ENCODE measurements around the gene MATN3. TPM values are rescaled to one million over a fixed set of nuclear protein-coding genes. Genes with fewer than 3 reads are reported as not detected.

The MATN3 gene
- total and polyA plus RNA-seq, 2 of the 13 experiments (the other 11 are each of a cell fraction or from before 2014, with no cell fraction given): 36.1 to 208 TPM

DNA sequence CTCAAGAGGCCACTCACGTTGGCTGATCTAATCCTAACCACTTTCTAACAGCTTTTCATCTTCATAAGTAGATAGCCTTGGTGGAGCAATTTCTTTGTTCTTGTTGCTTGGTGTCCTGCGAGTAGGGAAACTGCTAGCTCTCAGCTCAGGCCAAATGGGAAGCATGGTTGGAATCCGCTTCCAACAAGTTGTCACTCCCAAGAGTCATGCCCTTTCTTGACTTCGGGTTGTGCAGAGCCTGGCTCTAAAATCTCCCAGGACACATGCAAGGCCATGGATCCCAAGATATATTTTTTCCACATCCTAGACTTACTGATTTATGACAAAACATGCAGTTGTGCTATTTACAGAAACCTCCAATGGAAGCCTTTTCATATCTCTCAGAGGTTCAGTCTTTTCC, 7.3 kb upstream of the MATN3 start (continued):
- TF ChIP-seq, protein P1, sequence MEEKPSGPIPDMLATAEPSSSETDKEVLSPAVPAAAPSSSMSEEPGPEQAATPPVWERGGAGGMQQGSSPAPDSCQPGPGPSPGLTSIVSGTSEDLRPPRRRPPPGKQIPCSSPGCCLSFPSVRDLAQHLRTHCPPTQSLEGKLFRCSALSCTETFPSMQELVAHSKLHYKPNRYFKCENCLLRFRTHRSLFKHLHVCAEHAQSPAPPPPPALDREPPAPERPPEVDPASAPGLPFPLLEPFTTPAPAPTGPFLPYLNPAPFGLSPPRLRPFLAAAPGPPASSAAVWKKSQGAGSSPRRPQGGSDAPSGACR (CRISPR knock-in tag; IDR thresholded peaks at IDR 0.05): no peak
- TF ChIP-seq, protein P2, sequence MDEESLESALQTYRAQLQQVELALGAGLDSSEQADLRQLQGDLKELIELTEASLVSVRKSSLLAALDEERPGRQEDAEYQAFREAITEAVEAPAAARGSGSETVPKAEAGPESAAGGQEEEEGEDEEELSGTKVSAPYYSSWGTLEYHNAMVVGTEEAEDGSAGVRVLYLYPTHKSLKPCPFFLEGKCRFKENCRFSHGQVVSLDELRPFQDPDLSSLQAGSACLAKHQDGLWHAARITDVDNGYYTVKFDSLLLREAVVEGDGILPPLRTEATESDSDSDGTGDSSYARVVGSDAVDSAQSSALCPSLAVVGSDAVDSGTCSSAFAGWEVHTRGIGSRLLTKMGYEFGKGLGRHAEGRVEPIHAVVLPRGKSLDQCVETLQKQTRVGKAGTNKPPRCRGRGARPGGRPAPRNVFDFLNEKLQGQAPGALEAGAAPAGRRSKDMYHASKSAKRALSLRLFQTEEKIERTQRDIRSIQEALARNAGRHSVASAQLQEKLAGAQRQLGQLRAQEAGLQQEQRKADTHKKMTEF (CRISPR knock-in tag; IDR thresholded peaks at IDR 0.05): no peak

DNA sequence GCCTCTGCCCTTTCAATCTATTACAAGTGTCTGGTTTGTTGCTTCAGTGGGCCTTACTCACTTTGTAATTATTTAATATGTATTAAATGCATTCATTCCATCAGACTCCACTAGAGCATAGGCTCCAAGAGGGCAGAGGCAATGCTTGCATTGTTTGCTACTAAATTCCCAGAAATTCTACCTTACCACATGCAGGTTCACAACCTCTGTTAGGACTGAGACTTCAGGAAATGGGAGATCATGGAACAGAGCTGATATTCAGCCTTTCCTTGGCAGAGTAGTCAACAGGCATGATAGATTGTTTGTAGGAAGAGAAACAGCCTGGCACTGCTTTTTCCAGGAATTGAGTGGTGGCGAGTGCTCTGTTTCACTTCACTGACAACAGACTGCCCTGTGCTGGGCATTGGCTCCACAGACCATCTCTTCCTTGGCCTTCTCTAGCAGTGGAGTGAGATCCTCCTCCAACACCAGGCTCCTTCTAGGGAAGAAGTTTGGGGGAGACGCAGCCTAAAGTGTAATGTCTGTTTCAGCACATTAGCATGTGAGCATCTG, 6.2 kb upstream of the MATN3 start:
- Histone ChIP-seq H3K79me2 (ENCODE audit: insufficient read depth, low read length) (no peaks in the 10 kb centered on the region), H3K36me3 (replicated peaks in 1 of 2; ENCODE audit: control insufficient read depth in 1 of 2, insufficient read depth in 2 of 2, low read length in 2 of 2) (no peaks in the 10 kb centered on the region), H3K27ac (ENCODE audit: extremely low read length, insufficient read depth, low read length) (no peak overlapping the region), H4K20me1 (ENCODE audit: insufficient read depth, low read length) (no peaks in the 10 kb centered on the region), H2AFZ (ENCODE audit: low read length) (no peak overlapping the region), H3K9ac (ENCODE audit: insufficient read depth, low read depth, low read length) (no peak overlapping the region), H3K4me3 (replicated peaks in 1 of 3; ENCODE audit: insufficient read depth in 1 of 3, low read depth in 2 of 3, low read length in 3 of 3) (no peak overlapping the region), H3K9me3 (ENCODE audit: low read length) (peaks cover 25% of the 10 kb centered on the region), H3K4me1 (ENCODE audit: insufficient read depth, low read length) (peaks cover 39% of the 10 kb centered on the region), H3K27me3 (ENCODE audit: control insufficient read depth in 1 of 2, insufficient read depth in 2 of 2, low read length in 2 of 2) (no peaks in the 10 kb centered on the region), H3K4me2 (ENCODE audit: low read depth, low read length) (no peak overlapping the region)
- TF ChIP-seq TCF7L2 (IDR thresholded peaks at IDR 0.05; ENCODE audit: low read depth, low read length) (no peak), TCF7 (IDR thresholded peaks at IDR 0.05; ENCODE audit: low read depth) (no peak), CEBPB (IDR thresholded peaks at IDR 0.05; ENCODE audit: borderline replicate concordance, low read depth, low read length) (no peak), BHLHE40 (IDR thresholded peaks at IDR 0.05; ENCODE audit: low read length) (no peak), ZFY (CRISPR knock-in tag; IDR thresholded peaks at IDR 0.05) (no peak), ZNF660 (CRISPR knock-in tag; IDR thresholded peaks at IDR 0.05; ENCODE audit: borderline replicate concordance, low read depth) (no peak), TAF1 (CRISPR knock-in tag; IDR thresholded peaks at IDR 0.05) (no peak), JUND (CRISPR knock-in tag; IDR thresholded peaks at IDR 0.05) (no peak), NR2F6 (IDR thresholded peaks at IDR 0.05) (no peak), NR2F6 (CRISPR knock-in tag; IDR thresholded peaks at IDR 0.05) (no peak), SMYD3 (CRISPR knock-in tag; IDR thresholded peaks at IDR 0.05) (no peak)
- TF ChIP-seq, protein P3, sequence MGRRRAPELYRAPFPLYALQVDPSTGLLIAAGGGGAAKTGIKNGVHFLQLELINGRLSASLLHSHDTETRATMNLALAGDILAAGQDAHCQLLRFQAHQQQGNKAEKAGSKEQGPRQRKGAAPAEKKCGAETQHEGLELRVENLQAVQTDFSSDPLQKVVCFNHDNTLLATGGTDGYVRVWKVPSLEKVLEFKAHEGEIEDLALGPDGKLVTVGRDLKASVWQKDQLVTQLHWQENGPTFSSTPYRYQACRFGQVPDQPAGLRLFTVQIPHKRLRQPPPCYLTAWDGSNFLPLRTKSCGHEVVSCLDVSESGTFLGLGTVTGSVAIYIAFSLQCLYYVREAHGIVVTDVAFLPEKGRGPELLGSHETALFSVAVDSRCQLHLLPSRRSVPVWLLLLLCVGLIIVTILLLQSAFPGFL (CRISPR knock-in tag; IDR thresholded peaks at IDR 0.05): no peak
- TF ChIP-seq, protein P4, sequence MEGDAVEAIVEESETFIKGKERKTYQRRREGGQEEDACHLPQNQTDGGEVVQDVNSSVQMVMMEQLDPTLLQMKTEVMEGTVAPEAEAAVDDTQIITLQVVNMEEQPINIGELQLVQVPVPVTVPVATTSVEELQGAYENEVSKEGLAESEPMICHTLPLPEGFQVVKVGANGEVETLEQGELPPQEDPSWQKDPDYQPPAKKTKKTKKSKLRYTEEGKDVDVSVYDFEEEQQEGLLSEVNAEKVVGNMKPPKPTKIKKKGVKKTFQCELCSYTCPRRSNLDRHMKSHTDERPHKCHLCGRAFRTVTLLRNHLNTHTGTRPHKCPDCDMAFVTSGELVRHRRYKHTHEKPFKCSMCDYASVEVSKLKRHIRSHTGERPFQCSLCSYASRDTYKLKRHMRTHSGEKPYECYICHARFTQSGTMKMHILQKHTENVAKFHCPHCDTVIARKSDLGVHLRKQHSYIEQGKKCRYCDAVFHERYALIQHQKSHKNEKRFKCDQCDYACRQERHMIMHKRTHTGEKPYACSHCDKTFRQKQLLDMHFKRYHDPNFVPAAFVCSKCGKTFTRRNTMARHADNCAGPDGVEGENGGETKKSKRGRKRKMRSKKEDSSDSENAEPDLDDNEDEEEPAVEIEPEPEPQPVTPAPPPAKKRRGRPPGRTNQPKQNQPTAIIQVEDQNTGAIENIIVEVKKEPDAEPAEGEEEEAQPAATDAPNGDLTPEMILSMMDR (CRISPR knock-in tag; IDR thresholded peaks at IDR 0.05): no peak
- ATAC-seq (no peak), DNase-seq (ENCODE audit: low spot score) (no peak), FAIRE-seq (no peak)
- POLR2A ChIA-PET: interaction anchor here (1.6 kb wide), 1 partner anchor 33 kb away, joined by 5 read pairs; the partner anchor contains the start of gene LAPTM4A
- in situ Hi-C loops (cut with HindIII; ENCODE audit: extremely low pct_ligation_motif_present, low pct_unique_long_range_greater_than_20kb): no loop called here
- intact Hi-C loops (cut with micrococcal nuclease; ENCODE audit: unreplicated experiment): no loop called here
- CTCF ChIA-PET (ENCODE audit: low intra/inter-chr PET ratio, low total read pairs): no interaction called here
- BruUV-seq (replicated peaks): no TSS peak
- 88% methylated on average over 2 of the region's 2 CpGs for WGBS (ENCODE audit: low lambda C conversion rate)

Data from HepG2 (cell line).